ENCODE data around the gene NME9.

The NME9 gene

GRCh38 chr3:138303474-138303873 lies 26.2 kb downstream of the NME9 start:
- H3K4me3 ChIP-seq (ENCODE audit: low read depth, low read length), result no peak overlapping the region
- TF ChIP-seq CTCF (IDR thresholded peaks at IDR 0.05; ENCODE audit: borderline replicate concordance, insufficient read depth, low read depth, low read length), result no peak

DNA sequence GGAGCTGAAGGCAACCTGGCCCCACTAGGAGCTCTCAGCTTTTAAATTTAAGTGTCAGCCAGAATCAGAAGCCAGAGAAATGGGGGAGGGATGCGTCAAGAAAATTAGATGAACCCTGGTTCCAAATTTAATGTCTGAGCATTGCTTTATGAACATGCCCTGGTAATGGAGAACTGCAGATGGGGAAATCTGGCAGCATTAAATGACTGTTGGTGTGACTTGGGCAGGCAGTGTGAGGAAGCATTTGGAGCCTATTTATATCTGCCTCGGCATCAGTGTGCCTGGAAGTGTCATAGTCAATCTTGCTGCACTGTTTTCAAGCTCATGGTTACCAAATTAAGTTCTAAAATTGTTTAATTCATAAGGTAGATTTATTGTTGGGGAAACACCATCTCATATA lies 29.0 kb downstream of the NME9 start:
- no peak for TF ChIP-seq CTCF (IDR thresholded peaks at IDR 0.05; ENCODE audit: borderline replicate concordance, insufficient read depth, low read depth, low read length)
- no peak overlapping the region for H3K4me3 ChIP-seq (ENCODE audit: low read depth, low read length)

DNA sequence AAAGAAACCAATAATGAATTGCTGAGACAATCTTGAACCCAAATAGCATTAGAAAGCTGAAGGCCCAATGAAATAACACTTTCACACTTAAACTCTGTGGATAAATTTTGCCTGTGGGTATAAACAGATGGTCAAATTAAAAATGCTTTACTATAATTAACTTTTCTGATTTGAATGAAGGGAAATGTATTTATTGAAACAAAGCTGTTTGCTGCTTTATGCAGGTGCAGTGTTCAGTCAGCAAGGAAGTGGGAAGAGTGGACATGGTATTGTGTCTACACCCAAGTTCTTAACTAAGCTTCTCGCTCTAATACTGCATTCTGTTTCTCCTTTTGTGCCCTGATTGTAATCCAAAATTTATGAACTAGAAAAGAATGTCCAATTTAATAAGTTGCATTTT lies 31.8 kb downstream of the NME9 start:
- no peak overlapping the region for H3K4me3 ChIP-seq (ENCODE audit: low read depth, low read length)
- no peak for TF ChIP-seq CTCF (IDR thresholded peaks at IDR 0.05; ENCODE audit: borderline replicate concordance, insufficient read depth, low read depth, low read length)

GRCh38 chr3:138297059-138297607 lies 32.5 kb downstream of the NME9 start:
- TF ChIP-seq CTCF (IDR thresholded peaks at IDR 0.05; ENCODE audit: borderline replicate concordance, insufficient read depth, low read depth, low read length), result no peak
- H3K4me3 ChIP-seq (ENCODE audit: low read depth, low read length), result no peak overlapping the region

GRCh38 chr3:138296639-138297038 lies 33.0 kb downstream of the NME9 start:
- TF ChIP-seq CTCF (IDR thresholded peaks at IDR 0.05; ENCODE audit: borderline replicate concordance, insufficient read depth, low read depth, low read length), result no peak
- H3K4me3 ChIP-seq (ENCODE audit: low read depth, low read length), result no peak overlapping the region

DNA sequence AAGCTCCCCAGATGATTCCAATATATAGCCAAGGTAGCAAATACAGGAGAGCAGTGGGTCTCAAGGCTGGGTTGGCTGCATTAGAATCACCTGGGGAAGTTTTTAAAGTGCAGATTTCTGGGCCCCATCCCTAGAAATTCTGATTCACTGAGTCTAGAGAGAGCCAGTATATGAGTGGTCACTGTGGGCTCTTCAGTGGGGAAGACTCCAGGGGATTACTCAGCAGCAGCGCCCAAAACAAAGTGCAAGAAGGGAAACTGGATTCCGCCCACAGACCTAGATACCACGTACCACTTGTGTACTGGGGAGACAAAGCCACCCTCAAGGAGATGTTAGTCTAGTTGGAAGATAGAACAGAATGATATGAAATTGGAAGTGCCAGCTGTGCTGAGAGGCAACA lies 40.0 kb downstream of the NME9 start:
- no peak overlapping the region for H3K4me3 ChIP-seq (ENCODE audit: low read depth, low read length)
- TF ChIP-seq CTCF (IDR thresholded peaks at IDR 0.05; ENCODE audit: borderline replicate concordance, insufficient read depth, low read depth, low read length), result no peak

DNA sequence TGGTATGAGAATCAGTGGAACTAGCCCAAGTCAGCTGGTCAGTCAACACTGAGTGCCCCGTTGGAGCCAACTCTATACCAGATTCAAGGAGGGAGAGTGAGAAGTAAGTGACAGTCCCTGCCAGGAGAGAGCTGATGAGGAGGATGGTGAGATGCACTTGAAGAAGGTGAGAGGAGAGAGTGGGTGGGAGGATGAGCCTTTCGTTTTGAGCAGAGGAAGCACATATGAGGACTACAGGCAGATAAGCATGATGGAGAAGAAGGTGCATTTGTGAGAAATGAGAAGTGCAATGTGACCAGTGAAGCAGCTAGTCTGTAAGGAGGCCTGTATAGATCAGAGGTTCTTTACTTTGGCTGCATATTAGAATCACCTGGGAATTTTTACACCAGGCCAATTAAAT lies 40.4 kb downstream of the NME9 start:
- no peak overlapping the region for H3K4me3 ChIP-seq (ENCODE audit: low read depth, low read length)
- TF ChIP-seq CTCF (IDR thresholded peaks at IDR 0.05; ENCODE audit: borderline replicate concordance, insufficient read depth, low read depth, low read length), result no peak

Data from GM12875 (cell line).